Pericardium fibroblast (primary cell): ENCODE data around the gene NPTN. TPM values are rescaled to one million over a fixed set of nuclear protein-coding genes. Genes with fewer than 3 reads are reported as not detected.

ENCODE experiments used
- total RNA-seq: library from RNA; depleted of rRNA; stranded (reverse); fragments of >200 nt; gene quantifications from 2 replicates; pipeline ENCODE4 v1.2.3, GENCODE V29; 2015

Gene NPTN
- total RNA-seq, result 54.1 and 121 TPM in 2 replicates

DNA sequence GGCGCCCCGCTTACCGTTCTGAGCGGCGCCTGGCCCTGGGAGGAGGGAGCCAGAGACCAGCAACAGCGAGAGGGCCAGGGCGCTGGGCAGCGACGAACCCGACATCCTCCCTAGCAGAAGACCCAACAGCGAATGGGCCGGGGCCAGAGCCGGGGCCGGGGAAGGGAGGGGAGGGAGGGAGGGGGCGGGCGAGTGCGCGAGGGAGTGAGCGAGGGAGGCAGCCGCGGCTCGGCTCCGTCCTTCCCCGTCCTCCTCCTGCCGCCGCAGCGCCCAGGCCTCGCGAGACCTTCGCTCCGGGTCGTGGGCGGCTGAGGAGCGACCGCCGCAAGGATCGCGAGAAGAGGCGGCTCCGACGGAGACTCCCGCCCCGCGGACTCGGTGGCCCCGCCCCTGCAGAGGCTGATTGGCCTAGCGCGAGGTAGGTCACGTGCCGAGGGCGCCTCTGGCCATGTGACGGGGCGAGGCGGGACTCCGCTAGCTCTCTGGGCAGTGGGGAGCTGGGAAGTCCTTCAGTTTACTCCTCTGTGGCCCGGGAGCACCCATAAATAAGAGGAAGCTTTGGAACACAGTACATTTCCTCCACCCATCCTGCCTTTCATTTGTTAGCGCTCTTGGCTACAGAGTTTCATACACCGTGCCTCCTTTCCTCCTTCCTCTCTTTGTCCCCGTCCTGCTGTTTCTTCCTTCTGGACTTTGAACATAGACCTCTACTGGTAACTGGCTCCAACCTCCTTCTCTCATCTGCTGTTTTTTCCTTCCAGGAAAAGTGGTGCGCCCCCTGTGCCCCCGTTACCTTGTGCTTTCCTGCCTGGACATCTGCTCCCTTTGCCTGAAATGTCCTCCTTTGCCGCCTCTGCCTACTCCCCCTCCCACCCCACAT lies at the start of gene NPTN:
TSS of gene NPTN (minus strand) at position 279 of the 880 bp plus-strand sequence. CDS start at position 105, 174 bp downstream.

Other genes with a start within 250 kb of the NPTN start
- gene REC114, start 190.2 kb downstream of the NPTN start, total RNA-seq, result not detected in 2 replicates
- 127 and 140 TPM in 2 replicates for gene CD276, start 51.0 kb upstream of the NPTN start, total RNA-seq
- 0.68 and 11.1 TPM in 2 replicates for gene INSYN1, start 120.0 kb upstream of the NPTN start, total RNA-seq
- gene TBC1D21, start 240.2 kb upstream of the NPTN start, total RNA-seq, result not detected in 2 replicates